Psoas muscle (tissue), 8 donors: ENCODE measurements around the gene ME3. TPM values are rescaled to one million over a fixed set of nuclear protein-coding genes. Genes with fewer than 3 reads are reported as not detected.

Experiments
- ATAC-seq, 4 donors: fragments of 200-7000 bp; cut with Tn5 transposase; one replicate each; pipeline ENCODE4 v1.9.1; 2020; ENCODE audit warnings: moderate library complexity in 3 of 4, mild to moderate bottlenecking in 2 of 4
- DNase-seq, 2 donors: peaks; one replicate each; pipeline ENCODE4 v3.0.0-alpha.2; 2020
- H3K27ac ChIP-seq: fragments of 200-600 bp; one replicate; pipeline ENCODE4 v1.8.0; 2022
- H3K27me3 ChIP-seq, 3 donors: fragments of 200-600 bp in 1 of 3; one replicate each; pipeline versions ENCODE4 v1.6.1 to v1.8.0; 2013 to 2022; ENCODE audit warnings: low read length in 2 of 3, mild to moderate bottlenecking in 2 of 3, moderate library complexity in 1 of 3; ENCODE audit not compliant: insufficient read depth in 3 of 3
- H3K36me3 ChIP-seq, 2 donors: fragments of 200-600 bp in 1 of 2; one replicate each; pipeline versions ENCODE4 v1.6.1 to v1.8.0; 2013 to 2022; ENCODE audit warnings: low read depth in 1 of 2, mild to moderate bottlenecking in 1 of 2, moderate library complexity in 1 of 2; ENCODE audit not compliant: insufficient read depth in 1 of 2
- H3K4me1 ChIP-seq: fragments of 200-600 bp; one replicate; pipeline ENCODE4 v1.8.0; 2022
- H3K4me3 ChIP-seq: fragments of 200-600 bp; one replicate; pipeline ENCODE4 v1.8.0; 2022; ENCODE audit warnings: mild to moderate bottlenecking
- H3K9me3 ChIP-seq: fragments of 200-600 bp; one replicate; pipeline ENCODE4 v1.8.0; 2022
- WGBS, 3 donors: extraction: QIAGEN DNeasy Blood & Tissue Kit; methylation state at CpG; one replicate each; pipeline versions ENCODE4 v1.1.6 to v1.1.7; 2013; 5-methylcytosine and 5-hydroxymethylcytosine counted together
- intact Hi-C, 2 donors: fragments of 100-400 bp; cut with DNase I; formaldehyde crosslinking; loops; one replicate each; pipeline versions ENCODE4 v1.11.0 to v1.14.2; 2022
- polyA plus RNA-seq, 3 donors: library from polyadenylated mRNA; stranded (reverse); fragments of 200-250 nt; gene quantifications; one replicate each; pipeline ENCODE4 v1.2.3, GENCODE V29; 2013
- total RNA-seq, 4 donors: library from RNA; stranded (reverse); fragmentation: NEBNext Ultra II Directional in 2 of 4; extraction: Animal tissue kit (Norgen Biotek cat#: 25700) in 2 of 4; gene quantifications; one replicate each; pipeline versions ENCODE4 v1.2.1 to v1.2.4, GENCODE V29; 2021 to 2023
- TF ChIP-seq, protein P1 (sequence below): fragments of 200-600 bp; IDR thresholded peaks from one replicate; pipeline ENCODE4 v1.8.0; 2022; ENCODE audit warnings: antibody characterized with exemption
- donor health status: healthy with polysubstance abuse.
- donor health status: DM: no; HTN: no; CAD: no; lungs with moderate emphysema.
- donor health status: Bipolar disorder and iron deficiency.
- donor health status: healthy.
- donor health status: DM: yes; HTN: yes; CAD: no.
- donor health status: DM: no; HTN: no; CAD: no.
- donor health status: DM: no; HTN: no; CAD: no.
- donor health status: DM: yes; HTN: yes; CAD: no.

Gene ME3
- total and polyA plus RNA-seq, 7 donors, result 5.1 to 19.5 (median 11.2) TPM

GRCh38 chr11:86582898-86583297 is 89.5 kb downstream of the ME3 start:
- H3K36me3 ChIP-seq, result no peaks in the 10 kb centered on the region
- DNase-seq (no peak), ATAC-seq (no peak)
- peaks cover 26% of the 10 kb centered on the region for H3K4me1 ChIP-seq
- no peak overlapping the region for H3K27ac ChIP-seq
- no peaks in the 10 kb centered on the region for H3K9me3 ChIP-seq
- WGBS, 3 donors, result 60 to 83% (median 64%) methylated on average over 3 of the region's 3 CpGs
- TF ChIP-seq, protein P1, sequence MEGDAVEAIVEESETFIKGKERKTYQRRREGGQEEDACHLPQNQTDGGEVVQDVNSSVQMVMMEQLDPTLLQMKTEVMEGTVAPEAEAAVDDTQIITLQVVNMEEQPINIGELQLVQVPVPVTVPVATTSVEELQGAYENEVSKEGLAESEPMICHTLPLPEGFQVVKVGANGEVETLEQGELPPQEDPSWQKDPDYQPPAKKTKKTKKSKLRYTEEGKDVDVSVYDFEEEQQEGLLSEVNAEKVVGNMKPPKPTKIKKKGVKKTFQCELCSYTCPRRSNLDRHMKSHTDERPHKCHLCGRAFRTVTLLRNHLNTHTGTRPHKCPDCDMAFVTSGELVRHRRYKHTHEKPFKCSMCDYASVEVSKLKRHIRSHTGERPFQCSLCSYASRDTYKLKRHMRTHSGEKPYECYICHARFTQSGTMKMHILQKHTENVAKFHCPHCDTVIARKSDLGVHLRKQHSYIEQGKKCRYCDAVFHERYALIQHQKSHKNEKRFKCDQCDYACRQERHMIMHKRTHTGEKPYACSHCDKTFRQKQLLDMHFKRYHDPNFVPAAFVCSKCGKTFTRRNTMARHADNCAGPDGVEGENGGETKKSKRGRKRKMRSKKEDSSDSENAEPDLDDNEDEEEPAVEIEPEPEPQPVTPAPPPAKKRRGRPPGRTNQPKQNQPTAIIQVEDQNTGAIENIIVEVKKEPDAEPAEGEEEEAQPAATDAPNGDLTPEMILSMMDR, result no peak
- intact Hi-C loops, result no loop called here
- H3K4me3 ChIP-seq, result no peak overlapping the region
- H3K27me3 ChIP-seq, result no peaks in the 10 kb centered on the region

DNA sequence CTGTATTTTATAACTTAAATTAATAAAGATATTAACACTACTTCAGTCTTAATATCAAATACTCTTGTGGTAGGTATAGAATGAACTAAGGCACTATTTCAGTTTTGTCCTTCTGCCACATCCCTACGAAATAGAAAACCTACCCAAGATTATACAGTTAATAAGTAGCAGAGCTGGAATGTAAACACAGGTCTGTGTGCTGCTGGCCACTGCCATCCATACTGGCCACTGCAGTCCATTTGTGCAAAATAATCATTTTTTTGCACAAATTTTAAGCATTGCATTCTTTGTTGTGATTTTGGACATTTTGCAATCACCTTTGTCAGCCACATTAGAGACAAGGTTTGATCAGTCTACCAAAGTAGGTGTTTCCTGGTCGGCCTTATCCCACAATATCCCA is 91.9 kb downstream of the ME3 start:
- intact Hi-C loops, result no loop called here
- Histone ChIP-seq H3K9me3 (no peaks in the 10 kb centered on the region), H3K4me3 (no peak overlapping the region), H3K27ac (no peak overlapping the region), H3K4me1 (peaks cover 34% of the 10 kb centered on the region), H3K27me3 (no peaks in the 10 kb centered on the region), H3K36me3 (no peaks in the 10 kb centered on the region)
- TF ChIP-seq, protein P1, result no peak
- no peak for ATAC-seq
- WGBS, 3 donors, result 76 to 93% (median 79%) methylated on average over 2 of the region's 2 CpGs
- no peak for DNase-seq

DNA sequence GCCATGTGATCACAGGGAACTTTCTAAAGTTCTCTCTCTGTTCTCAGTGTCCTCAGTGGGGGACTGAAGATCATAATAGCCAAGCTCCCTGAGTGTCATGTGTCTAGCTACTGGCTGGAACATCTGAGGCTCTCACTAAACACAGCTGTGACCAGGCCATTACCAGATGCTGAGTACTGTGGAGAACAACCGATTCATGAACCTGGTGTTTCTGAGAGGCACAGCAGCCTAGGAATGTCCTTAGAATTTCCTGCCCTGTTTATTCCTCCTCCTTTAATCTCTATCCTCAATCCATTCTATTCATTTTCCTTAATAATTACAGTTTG is 93.0 kb downstream of the ME3 start:
- 17 to 57% (median 26%) methylated on average over 1 of the region's 1 CpG for WGBS, 3 donors
- intact Hi-C loops, result no loop called here
- Histone ChIP-seq H3K4me1 (peaks cover 34% of the 10 kb centered on the region), H3K4me3 (no peak overlapping the region), H3K27ac (no peak overlapping the region), H3K36me3 (no peaks in the 10 kb centered on the region), H3K27me3 (no peaks in the 10 kb centered on the region), H3K9me3 (no peaks in the 10 kb centered on the region)
- peak; percentile 70 to 84 (median 76) for ATAC-seq
- DNase-seq, result no peak
- TF ChIP-seq, protein P1, result no peak

GRCh38 chr11:86578727-86579405 is 93.5 kb downstream of the ME3 start:
- no peaks in the 10 kb centered on the region for H3K9me3 ChIP-seq
- ATAC-seq, result no peak
- intact Hi-C loops, result no loop called here
- no peaks in the 10 kb centered on the region for H3K36me3 ChIP-seq
- TF ChIP-seq, protein P1, result no peak
- WGBS, 3 donors, result 89 to 93% (median 89%) methylated on average over 2 of the region's 2 CpGs
- H3K27ac ChIP-seq, result no peak overlapping the region
- DNase-seq, result no peak
- H3K4me3 ChIP-seq, result no peak overlapping the region
- peaks cover 34% of the 10 kb centered on the region for H3K4me1 ChIP-seq
- no peaks in the 10 kb centered on the region for H3K27me3 ChIP-seq
